Islet of Langerhans (tissue), 1 donor: ENCODE measurements around the gene ZFP92.
A peak's percentile ranks its signal among the peaks of the same experiment; 100 is the strongest.

Source experiments
- FAIRE-seq: peaks from one replicate; lab custom pipeline; 2011; peaks lifted over from hg19 to GRCh38; lab: Jason Lieb, UNC

Gene ZFP92

GRCh38 chrX:153408871-153409351, 2.4 kb upstream of the ZFP92 start:
- no peak for FAIRE-seq

- FAIRE-seq = no peak
Observed at GRCh38 chrX:153409414-153410101, 1.7 kb upstream of the ZFP92 start.

GRCh38 chrX:153410373-153410772, 899 bp upstream of the ZFP92 start:
- FAIRE-seq = no peak

GRCh38 chrX:153410888-153411254, 401 bp upstream of the ZFP92 start:
- FAIRE-seq = no peak

- FAIRE-seq = peak; percentile 13
Observed at GRCh38 chrX:153411988-153412574, 809 bp downstream of the ZFP92 start.

GRCh38 chrX:153412746-153413720, 1.8 kb downstream of the ZFP92 start:
- no peak for FAIRE-seq

GRCh38 chrX:153413731-153414130, 2.5 kb downstream of the ZFP92 start:
- FAIRE-seq = no peak

- FAIRE-seq = no peak
Observed at GRCh38 chrX:153414856-153415510, 3.7 kb downstream of the ZFP92 start.

GRCh38 chrX:153416781-153417450, 5.6 kb downstream of the ZFP92 start:
- FAIRE-seq = no peak

- no peak for FAIRE-seq
Observed at GRCh38 chrX:153417637-153418036, 6.4 kb downstream of the ZFP92 start.

GRCh38 chrX:153420851-153421599, 9.8 kb downstream of the ZFP92 start:
- no peak for FAIRE-seq

- FAIRE-seq = no peak
Observed at GRCh38 chrX:153421856-153422255, 10.6 kb downstream of the ZFP92 start.

GRCh38 chrX:153423652-153424051, 12.4 kb downstream of the ZFP92 start:
- FAIRE-seq = no peak

GRCh38 chrX:153426204-153426603, 14.9 kb downstream of the ZFP92 start:
- no peak for FAIRE-seq

GRCh38 chrX:153430796-153431195, 19.5 kb downstream of the ZFP92 start:
- no peak for FAIRE-seq

GRCh38 chrX:153433161-153433680, 21.9 kb downstream of the ZFP92 start:
- no peak for FAIRE-seq

GRCh38 chrX:153433781-153434285, 22.6 kb downstream of the ZFP92 start:
- no peak for FAIRE-seq

GRCh38 chrX:153434801-153435200, 23.5 kb downstream of the ZFP92 start:
- no peak for FAIRE-seq

GRCh38 chrX:153435845-153436244, 24.6 kb downstream of the ZFP92 start:
- no peak for FAIRE-seq

GRCh38 chrX:153438532-153438931, 27.3 kb downstream of the ZFP92 start:
- FAIRE-seq = peak; percentile 79

- FAIRE-seq = no peak
Observed at GRCh38 chrX:153439977-153440376, 28.7 kb downstream of the ZFP92 start.
